ENCODE results near the gene SH2D1A. TPM values are rescaled to one million over a fixed set of nuclear protein-coding genes. Genes with fewer than 3 reads are reported as not detected.

The SH2D1A gene
- total RNA-seq, 4 donors from 2014 or later: 0.19 to 0.25 TPM; not detected in 2

- H3K4me3 ChIP-seq (ENCODE audit: low read depth, poor library complexity, severe bottlenecking): no peak overlapping the region
- TF ChIP-seq POLR2A (IDR thresholded peaks at IDR 0.05) (no peak), CTCF (IDR thresholded peaks at IDR 0.05) (no peak)
- 81 to 86% methylated on average over 5 of the region's 5 CpGs for WGBS, 2 donors
- intact Hi-C loops (cut with DNase I; ENCODE audit: low total_unique reads): no loop called here
- DNase-seq (ENCODE audit: low spot score in 2 of 2): no peak
These were observed 68.9 kb downstream of the SH2D1A start for GRCh38 chrX:124415115-124415800.

GRCh38 chrX:124421898-124422655 lies 75.7 kb downstream of the SH2D1A start:
- TF ChIP-seq CTCF (IDR thresholded peaks at IDR 0.05): no peak
- 79 to 93% methylated on average over 15 of the region's 15 CpGs for WGBS, 2 donors
- no peak overlapping the region for H3K4me3 ChIP-seq (ENCODE audit: low read depth, poor library complexity, severe bottlenecking)
- intact Hi-C loops (cut with DNase I; ENCODE audit: low total_unique reads): no loop called here
- no peak for DNase-seq (ENCODE audit: low spot score in 2 of 2)

Other genes starting within 250 kb of the SH2D1A start
- not detected for gene TEX13D, start 13.9 kb upstream of the SH2D1A start, total RNA-seq

Measured in lower leg skin (tissue), 4 donors.